Right cardiac atrium (tissue), 5 donors: ENCODE measurements around the gene C9orf40. TPM values are rescaled to one million over a fixed set of nuclear protein-coding genes. Genes with fewer than 3 reads are reported as not detected.

Experiments
- ATAC-seq, 2 donors: fragments of 200-7000 bp; cut with Tn5 transposase; one replicate each; pipeline versions ENCODE4 v1.8.0 to v1.9.1; 2020; ENCODE audit warnings: moderate library complexity in 2 of 2, mild to moderate bottlenecking in 1 of 2
- DNase-seq, 3 donors: peaks; one replicate each; pipeline ENCODE4 v3.0.0-alpha.2; 2020
- H3K27ac ChIP-seq: one replicate; pipeline ENCODE4 v1.5.1; 2013; ENCODE audit warnings: mild to moderate bottlenecking, low read length, control low read depth, moderate library complexity
- H3K27me3 ChIP-seq: one replicate; pipeline ENCODE4 v1.6.1; 2013; ENCODE audit not compliant: control insufficient read depth, insufficient read depth
- H3K4me1 ChIP-seq: one replicate; pipeline ENCODE4 v1.6.1; 2013; ENCODE audit warnings: low read length; ENCODE audit not compliant: control insufficient read depth, insufficient read depth
- H3K4me3 ChIP-seq: one replicate; pipeline ENCODE4 v1.5.1; 2013; ENCODE audit warnings: low read length, control low read depth
- H3K9me3 ChIP-seq: one replicate; pipeline ENCODE4 v1.6.1; 2013; ENCODE audit warnings: low read length; ENCODE audit not compliant: control insufficient read depth
- whole genome bisulfite sequencing: extraction: QIAGEN DNeasy Blood & Tissue Kit; methylation state at CpG from one replicate; pipeline ENCODE4 v1.1.7; 2013; 5-methylcytosine and 5-hydroxymethylcytosine counted together
- intact Hi-C, 4 donors: fragments of 100-400 bp; cut with DNase I; formaldehyde crosslinking; loops; one replicate each; pipeline versions ENCODE4 v1.11.0 to v1.14.0; 2022 to 2023
- long read RNA-seq, 4 donors: library from polyadenylated mRNA; unstranded; transcript quantifications; one replicate each; pipeline ENCODE4 v2.0.0, GENCODE V29; 2020 to 2021
- polyA plus RNA-seq: library from polyadenylated mRNA; stranded (reverse); fragments of 200-250 nt; gene quantifications from one replicate; pipeline ENCODE4 v1.2.3, GENCODE V29; 2013
- total RNA-seq, 4 donors: library from RNA; stranded (reverse); fragmentation: NEBNext Ultra II Directional; extraction: Animal tissue kit (Norgen Biotek cat#: 25700); gene quantifications; one replicate each; pipeline ENCODE4 v1.2.1, GENCODE V29; 2021
- donor health status: healthy with polysubstance abuse.
- donor health status: DM: no; HTN: yes; CAD: no.
- donor health status: DM: no; HTN: no; CAD: no.
- donor health status: DM: no; HTN: yes; CAD: no; lungs with severe emphysema.
- donor health status: DM: yes; HTN: yes; CAD: no.

C9orf40 gene
- total RNA-seq (1 to 10 TPM; 2.2 to 3.4 (median 2.5) TPM), polyA plus RNA-seq (2.3 TPM)
- long read RNA-seq, donor 1, transcript C9orf40-201 (2 exons, 2,327 nt) = major isoform, 10 of 10 reads
- long read RNA-seq, donor 1, partial matches to known transcripts = 0 of 10 reads
- long read RNA-seq, donor 1, other reads (novel, unspliced or antisense) = 0 of 10 reads
- long read RNA-seq, donor 2, transcript C9orf40-201 (2 exons, 2,327 nt) = major isoform, 5 of 5 reads
- long read RNA-seq, donor 2, partial matches to known transcripts = 0 of 5 reads
- long read RNA-seq, donor 2, other reads (novel, unspliced or antisense) = 0 of 5 reads
- long read RNA-seq, donor 3, partial matches to known transcripts = 0 of 1 reads
- long read RNA-seq, donor 3, other reads (novel, unspliced or antisense) = 1 of 1 reads
- long read RNA-seq, donor 4, transcript C9orf40-201 (2 exons, 2,327 nt) = major isoform, 5 of 5 reads
- long read RNA-seq, donor 4, partial matches to known transcripts = 0 of 5 reads
- long read RNA-seq, donor 4, other reads (novel, unspliced or antisense) = 0 of 5 reads

DNA sequence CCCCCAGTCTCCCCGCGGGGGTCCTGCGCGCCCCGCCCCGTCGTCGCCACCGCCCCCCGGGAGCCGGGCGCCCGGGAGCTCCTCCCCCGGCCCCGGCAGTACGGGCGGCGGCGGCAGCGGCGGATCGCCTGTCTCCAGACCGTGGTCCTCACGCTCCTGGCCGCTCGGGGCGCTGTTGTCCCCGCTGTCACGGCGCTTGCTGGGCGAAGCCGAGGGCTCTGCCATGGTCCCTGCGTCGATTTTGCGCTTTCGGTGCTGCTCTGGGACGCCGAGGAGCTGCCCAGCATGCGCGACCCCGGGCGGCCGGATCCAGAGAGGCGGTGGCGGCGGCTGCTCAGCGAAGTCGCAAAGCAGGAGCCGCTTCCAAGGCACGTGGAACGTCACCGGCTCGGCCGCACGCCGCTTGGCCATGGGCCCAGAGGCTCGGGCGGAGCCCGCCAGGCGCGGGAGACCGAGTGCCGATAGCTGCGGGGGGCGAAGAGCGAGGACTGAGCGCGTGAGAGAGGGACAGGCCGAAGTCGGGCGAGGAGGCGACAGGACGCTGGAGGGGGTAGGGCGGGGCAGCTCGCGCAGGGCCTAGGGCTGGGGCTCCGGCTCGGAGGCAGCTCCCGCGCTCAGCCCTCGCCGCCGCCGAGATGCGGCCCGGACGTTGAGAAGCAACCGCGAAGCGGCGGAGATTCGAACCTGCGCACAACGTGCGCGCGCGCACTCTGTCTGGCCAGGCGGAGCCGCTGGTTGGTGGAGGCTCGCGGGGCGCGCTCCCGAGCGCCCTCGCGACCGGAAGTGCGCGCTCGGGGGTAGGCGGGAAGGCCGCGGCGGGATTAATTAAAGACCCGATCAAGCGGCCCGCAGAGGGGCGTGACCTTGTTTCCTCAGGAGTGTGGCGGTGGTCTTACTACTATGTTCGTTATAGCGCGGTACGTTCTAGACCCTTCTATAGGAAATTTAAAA is at the start of gene C9orf40:
Gene C9orf40 (minus strand): TSS at position 712 of the 951 bp plus-strand sequence. CDS start 301 bp downstream, at position 411.
- Histone ChIP-seq H3K27me3 (no peaks in the 10 kb centered on the region), H3K4me3 (peak within 1 kb of the TSS; percentile 66), H3K9me3 (no peaks in the 10 kb centered on the region), H3K27ac (peak within 1 kb of the TSS; percentile 87), H3K4me1 (no peaks in the 10 kb centered on the region)
- DNase-seq = peak; percentile 92 to 97 (median 97)
- WGBS = under 1% methylated on average over 125 of the region's 125 CpGs
- peak; percentile 98 to 99 for ATAC-seq
- intact Hi-C loops = no loop called here

DNA sequence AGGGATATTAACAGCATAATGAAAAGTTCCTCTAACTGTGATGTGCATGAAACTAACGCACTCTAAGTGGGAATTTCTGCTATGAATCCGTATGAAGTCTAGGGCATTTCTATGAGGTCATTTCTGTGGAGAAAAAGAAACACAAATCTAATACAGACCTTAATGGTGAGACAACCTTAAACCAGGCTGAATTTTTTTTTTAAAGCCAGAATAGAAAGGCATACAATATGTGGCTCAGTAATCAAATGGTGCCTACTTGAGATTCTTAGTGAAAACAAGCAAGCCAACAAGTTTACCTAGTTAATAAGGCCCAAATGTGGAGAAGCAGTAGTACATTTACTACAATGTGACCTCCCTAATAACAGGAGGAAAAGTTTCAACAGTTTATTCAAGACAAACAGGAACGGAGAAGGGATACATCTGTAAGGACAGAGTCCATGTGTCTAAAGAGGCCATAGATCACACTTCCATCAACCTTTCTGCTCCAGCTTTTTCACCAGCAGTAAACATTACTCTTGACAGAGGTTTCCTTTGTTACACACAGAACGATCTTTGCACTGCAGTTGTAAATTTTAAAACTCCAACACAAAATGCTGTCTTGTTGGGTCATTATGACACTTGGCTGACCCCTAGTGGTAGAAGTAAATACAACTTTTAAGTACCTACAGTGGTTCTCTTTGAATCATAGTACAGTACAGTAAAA is 49.2 kb upstream of the C9orf40 start:
- 54% methylated on average over 4 of the region's 4 CpGs for WGBS
- Histone ChIP-seq H3K4me3 (no peak overlapping the region), H3K27me3 (no peaks in the 10 kb centered on the region), H3K4me1 (no peaks in the 10 kb centered on the region), H3K27ac (no peak overlapping the region), H3K9me3 (no peaks in the 10 kb centered on the region)
- intact Hi-C loops = loop anchor here (2.0 to 5.0 kb wide), 3 partner anchors 223 to 227 kb away; no protein-coding TSS in a partner anchor
- ATAC-seq = peak; percentile 81 to 83
- no peak for DNase-seq

DNA sequence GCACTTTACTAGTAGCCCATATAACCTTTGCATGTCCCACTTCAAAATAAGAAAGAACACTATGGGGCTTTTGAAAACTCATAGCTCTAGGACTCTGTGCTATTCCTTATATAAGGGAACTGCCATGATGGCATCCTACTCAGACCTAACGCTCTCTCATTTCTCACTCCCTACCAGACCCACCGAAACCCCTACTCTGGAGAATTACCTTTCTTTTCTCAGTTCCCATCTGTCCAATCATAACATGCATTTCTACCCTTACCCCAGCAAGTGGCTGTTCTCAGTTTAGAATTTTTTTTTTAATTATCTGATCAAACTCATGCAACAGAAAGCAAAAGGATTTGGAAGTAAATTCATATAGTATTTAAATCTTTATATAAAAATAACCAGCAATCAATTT is 48.1 kb upstream of the C9orf40 start:
- ATAC-seq = no peak
- 96% methylated on average over 2 of the region's 2 CpGs for WGBS
- intact Hi-C loops = loop anchor here in 3 of 4 donors (2.0 to 5.0 kb wide), 3 partner anchors 222 to 226 kb away; no protein-coding TSS in a partner anchor

DNA sequence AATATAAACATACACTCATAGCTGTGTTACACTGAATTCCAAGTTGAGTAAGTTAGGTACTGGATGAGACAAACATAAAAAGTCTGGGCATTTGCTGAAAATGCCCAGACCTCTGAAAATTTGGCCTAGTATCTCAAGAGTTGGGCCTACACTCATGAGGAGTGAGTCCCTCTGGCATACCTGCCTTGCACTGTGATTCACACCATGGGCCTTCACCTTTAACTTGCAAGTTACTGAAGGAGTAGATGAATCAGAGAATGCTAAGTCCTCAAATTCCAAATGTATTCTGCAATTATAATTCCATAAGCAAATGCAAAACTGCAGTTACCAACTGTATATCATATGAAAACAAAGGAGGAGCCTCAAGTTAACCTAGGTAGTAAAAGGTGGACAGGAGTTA is 32.3 kb upstream of the C9orf40 start:
- Histone ChIP-seq H3K4me1 (no peaks in the 10 kb centered on the region), H3K4me3 (no peak overlapping the region), H3K27ac (no peak overlapping the region), H3K9me3 (no peaks in the 10 kb centered on the region), H3K27me3 (no peaks in the 10 kb centered on the region)
- no peak for ATAC-seq
- no peak for DNase-seq
- intact Hi-C loops = no loop called here

More for the DNA sequence above, 48.1 kb upstream of the C9orf40 start:
- H3K27ac ChIP-seq = no peak overlapping the region
- H3K4me1 ChIP-seq = no peaks in the 10 kb centered on the region
- no peak overlapping the region for H3K4me3 ChIP-seq
- H3K9me3 ChIP-seq = no peaks in the 10 kb centered on the region
- no peak for DNase-seq
- no peaks in the 10 kb centered on the region for H3K27me3 ChIP-seq

DNA sequence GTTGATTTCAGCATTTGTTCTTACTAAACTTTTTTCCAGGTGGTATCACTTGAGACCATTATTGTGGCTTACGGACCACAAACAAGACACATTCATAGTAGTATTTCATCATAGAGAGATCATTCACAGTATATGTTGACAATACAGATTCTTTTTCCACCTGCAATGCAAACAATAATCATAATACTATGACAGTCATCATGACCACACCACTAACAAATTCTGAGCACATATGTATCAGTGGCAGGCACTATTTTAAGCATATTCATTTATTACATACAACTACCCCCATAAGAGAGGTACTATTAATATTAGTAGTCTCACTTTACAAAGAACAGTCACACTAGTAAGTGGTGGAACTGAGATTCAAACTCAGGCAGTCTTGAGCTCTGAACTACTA is 31.0 kb upstream of the C9orf40 start:
- DNase-seq (no peak), ATAC-seq (no peak)
- Histone ChIP-seq H3K27ac (no peak overlapping the region), H3K9me3 (no peaks in the 10 kb centered on the region), H3K4me1 (no peaks in the 10 kb centered on the region), H3K4me3 (no peak overlapping the region), H3K27me3 (no peaks in the 10 kb centered on the region)
- WGBS = 97% methylated on average over 1 of the region's 1 CpG
- intact Hi-C loops = no loop called here

DNA sequence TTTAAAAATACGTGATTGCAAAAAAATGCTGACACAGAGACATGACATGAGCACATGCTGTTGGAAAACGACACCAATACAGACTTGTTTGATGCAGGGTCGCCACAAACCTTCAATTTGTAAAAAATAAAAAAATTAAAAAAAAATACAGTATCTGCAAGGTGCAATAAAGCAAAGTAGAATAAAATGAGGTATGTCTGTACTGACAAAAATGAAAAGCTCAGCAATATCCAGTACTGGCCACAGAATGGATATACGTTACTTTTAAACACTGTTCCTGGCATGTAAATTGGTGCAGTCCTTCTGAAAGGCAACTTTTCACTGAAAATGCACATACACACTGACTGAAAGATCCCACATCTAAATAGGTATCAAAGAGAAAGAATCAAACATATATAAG is 27.1 kb upstream of the C9orf40 start:
- DNase-seq (no peak), ATAC-seq (no peak)
- intact Hi-C loops = no loop called here
- no peak overlapping the region for H3K27ac ChIP-seq
- no peaks in the 10 kb centered on the region for H3K9me3 ChIP-seq
- H3K4me3 ChIP-seq = no peak overlapping the region
- H3K27me3 ChIP-seq = no peaks in the 10 kb centered on the region
- H3K4me1 ChIP-seq = no peaks in the 10 kb centered on the region
- 97% methylated on average over 4 of the region's 4 CpGs for WGBS

DNA sequence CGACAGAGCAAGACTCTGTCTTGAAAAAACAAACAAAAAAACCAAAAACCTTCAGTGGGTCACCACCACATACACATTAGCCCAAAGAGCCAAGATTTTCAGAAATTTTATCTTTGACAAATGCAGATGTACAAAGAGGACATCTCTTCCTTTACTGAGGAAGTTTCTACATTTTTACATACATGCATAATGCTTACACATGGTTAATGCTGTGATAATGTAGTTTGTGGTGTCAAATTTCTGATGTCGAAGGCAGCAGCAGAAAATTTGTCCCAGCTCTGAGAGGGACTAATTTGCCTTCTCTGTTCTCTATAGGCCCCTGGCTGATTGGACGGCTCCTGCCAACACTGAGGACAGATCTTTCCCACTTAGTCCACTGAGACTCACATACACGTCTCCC is 24.6 kb upstream of the C9orf40 start:
- Histone ChIP-seq H3K9me3 (no peaks in the 10 kb centered on the region), H3K4me3 (no peak overlapping the region), H3K27me3 (no peaks in the 10 kb centered on the region), H3K4me1 (no peaks in the 10 kb centered on the region), H3K27ac (no peak overlapping the region)
- ATAC-seq (no peak), DNase-seq (no peak)
- intact Hi-C loops = no loop called here
- 80% methylated on average over 4 of the region's 4 CpGs for WGBS

GRCh38 chr9:74975538-74975937 is 22.8 kb upstream of the C9orf40 start:
- ATAC-seq (no peak), DNase-seq (no peak)
- H3K27me3 ChIP-seq = no peaks in the 10 kb centered on the region
- no peaks in the 10 kb centered on the region for H3K4me1 ChIP-seq
- no peak overlapping the region for H3K27ac ChIP-seq
- intact Hi-C loops = no loop called here
- H3K9me3 ChIP-seq = no peaks in the 10 kb centered on the region
- 96% methylated on average over 5 of the region's 5 CpGs for WGBS
- no peak overlapping the region for H3K4me3 ChIP-seq

GRCh38 chr9:74974558-74974957 is 21.8 kb upstream of the C9orf40 start:
- Histone ChIP-seq H3K4me1 (no peaks in the 10 kb centered on the region), H3K9me3 (no peaks in the 10 kb centered on the region), H3K27ac (no peak overlapping the region), H3K27me3 (no peaks in the 10 kb centered on the region), H3K4me3 (no peak overlapping the region)
- intact Hi-C loops = no loop called here
- ATAC-seq = no peak
- WGBS = 94% methylated on average over 1 of the region's 1 CpG
- DNase-seq = no peak

- Histone ChIP-seq H3K4me3 (no peak overlapping the region), H3K4me1 (no peaks in the 10 kb centered on the region), H3K27ac (no peak overlapping the region), H3K27me3 (no peaks in the 10 kb centered on the region), H3K9me3 (no peaks in the 10 kb centered on the region)
- DNase-seq (no peak), ATAC-seq (no peak)
- intact Hi-C loops = no loop called here
These were observed 21.0 kb upstream of the C9orf40 start for GRCh38 chr9:74973714-74974113.
